Liver (tissue), 9 donors: ENCODE data around the gene SH2D3C. TPM values are rescaled to one million over a fixed set of nuclear protein-coding genes. Genes with fewer than 3 reads are reported as not detected.

Experiments
- DNase-seq: peaks from one replicate; pipeline ENCODE4 v3.0.0-alpha.2; 2017; ENCODE audit warnings: low spot score
- H3K27ac ChIP-seq, 2 donors: one replicate each; pipeline ENCODE4 v1.7.0; 2013; ENCODE audit warnings: inconsistent platforms in 2 of 2, low read length in 2 of 2, control low read depth in 1 of 2, low read depth in 1 of 2, mild to moderate bottlenecking in 1 of 2
- H3K27me3 ChIP-seq, 4 donors: one replicate each; pipeline versions ENCODE4 v1.6.1 to v1.7.0; 2013; ENCODE audit warnings: low read length in 3 of 4, inconsistent platforms in 1 of 4, mild to moderate bottlenecking in 1 of 4, moderate library complexity in 1 of 4; ENCODE audit not compliant: control insufficient read depth in 4 of 4, insufficient read depth in 4 of 4
- H3K36me3 ChIP-seq, 4 donors: one replicate each; pipeline versions ENCODE4 v1.6.1 to v1.7.0; 2013; ENCODE audit warnings: low read length in 3 of 4, mild to moderate bottlenecking in 3 of 4, low read depth in 1 of 4, moderate library complexity in 1 of 4; ENCODE audit not compliant: control insufficient read depth in 4 of 4, insufficient read depth in 3 of 4
- H3K4me1 ChIP-seq, 4 donors: one replicate each; pipeline versions ENCODE4 v1.6.1 to v1.7.0; 2013; ENCODE audit warnings: low read length in 3 of 4, mild to moderate bottlenecking in 3 of 4, moderate library complexity in 1 of 4; ENCODE audit not compliant: control insufficient read depth in 4 of 4, insufficient read depth in 4 of 4
- H3K4me3 ChIP-seq, 3 donors: one replicate each; pipeline versions ENCODE4 v1.6.1 to v1.7.0; 2013; ENCODE audit warnings: low read length in 3 of 3, control low read depth in 1 of 3, low read depth in 1 of 3, mild to moderate bottlenecking in 1 of 3
- H3K9ac ChIP-seq, 2 donors: one replicate each; pipeline ENCODE4 v1.7.0; 2013; ENCODE audit warnings: low read length in 2 of 2, mild to moderate bottlenecking in 2 of 2, moderate library complexity in 2 of 2, control low read depth in 1 of 2, low read depth in 1 of 2
- H3K9me3 ChIP-seq, 4 donors: one replicate each; pipeline versions ENCODE4 v1.6.1 to v1.7.0; 2013; ENCODE audit warnings: low read length in 3 of 4; ENCODE audit not compliant: control insufficient read depth in 4 of 4
- EGR1 ChIP-seq, 2 donors: IDR thresholded peaks; 2 replicates each; pipeline ENCODE4 v1.6.1; 2016 to 2018; ENCODE audit warnings: antibody characterized with exemption in 2 of 2, low read depth in 2 of 2
- FOXA1 ChIP-seq: IDR thresholded peaks from 2 replicates; pipeline ENCODE4 v1.6.1; 2016; ENCODE audit warnings: antibody characterized with exemption
- FOXA2 ChIP-seq: IDR thresholded peaks from 2 replicates; pipeline ENCODE4 v1.6.1; 2016; ENCODE audit warnings: antibody characterized with exemption
- GABPA ChIP-seq, 2 donors: IDR thresholded peaks in 1 of 2; conservative IDR thresholded peaks in 1 of 2; 2 replicates each; pipeline ENCODE4 v1.6.1; 2016; ENCODE audit warnings: antibody characterized with exemption in 2 of 2, mild to moderate bottlenecking in 1 of 2, moderate library complexity in 1 of 2
- HNF4A ChIP-seq, 2 donors: conservative IDR thresholded peaks; 2 replicates each; pipeline ENCODE4 v1.6.1; 2016; ENCODE audit warnings: antibody characterized with exemption in 2 of 2, mild to moderate bottlenecking in 2 of 2
- HNF4G ChIP-seq: IDR thresholded peaks from 2 replicates; pipeline ENCODE4 v1.6.1; 2016; ENCODE audit warnings: antibody characterized with exemption
- JUND ChIP-seq, 2 donors: IDR thresholded peaks; 2 replicates each; pipeline ENCODE4 v1.6.1; 2016; ENCODE audit warnings: antibody characterized with exemption in 2 of 2
- MAX ChIP-seq: IDR thresholded peaks from 2 replicates; pipeline ENCODE4 v1.6.1; 2016; ENCODE audit warnings: antibody characterized with exemption
- NR2F2 ChIP-seq: IDR thresholded peaks from 2 replicates; pipeline ENCODE4 v1.6.1; 2016; ENCODE audit warnings: antibody characterized with exemption
- RAD21 ChIP-seq, 2 donors: IDR thresholded peaks; 2 replicates each; pipeline ENCODE4 v1.6.1; 2016; ENCODE audit warnings: antibody characterized with exemption in 2 of 2, mild to moderate bottlenecking in 2 of 2
- RXRA ChIP-seq, 2 donors: IDR thresholded peaks; 2 replicates each; pipeline ENCODE4 v1.6.1; 2017 to 2018; ENCODE audit warnings: antibody characterized with exemption in 2 of 2, mild to moderate bottlenecking in 1 of 2
- SP1 ChIP-seq: IDR thresholded peaks from 2 replicates; pipeline ENCODE4 v1.6.1; 2018; ENCODE audit warnings: antibody characterized with exemption, mild to moderate bottlenecking
- TAF1 ChIP-seq: conservative IDR thresholded peaks from 2 replicates; pipeline ENCODE4 v1.6.1; 2016; ENCODE audit warnings: antibody characterized with exemption, mild to moderate bottlenecking
- YY1 ChIP-seq: IDR thresholded peaks from 2 replicates; pipeline ENCODE4 v1.6.1; 2016; ENCODE audit warnings: antibody characterized with exemption, mild to moderate bottlenecking
- WGBS: extraction: QIAGEN DNeasy Blood & Tissue Kit; methylation state at CpG from one replicate; pipeline ENCODE4 v1.1.7; 2013; 5-methylcytosine and 5-hydroxymethylcytosine counted together
- polyA plus RNA-seq, 2 donors: library from polyadenylated mRNA; stranded (reverse) in 1 of 2; unstranded in 1 of 2; fragments of 200-250 nt in 1 of 2; fragments of >200 nt in 1 of 2; fragmentation: Nextera tagmentation in 1 of 2; extraction: Ambion mirVana in 1 of 2; gene quantifications; one replicate each; pipeline versions ENCODE4 v1.2.1 to v1.2.3, GENCODE V29; 2013 to 2015
- total RNA-seq, 2 donors: library from RNA; depleted of rRNA; stranded (reverse); fragments of >200 nt; gene quantifications; one replicate each; pipeline ENCODE4 v1.2.3, GENCODE V29; 2014
- TF ChIP-seq, protein P1 (sequence below): fragments of 150-350 bp; IDR thresholded peaks from 2 replicates; pipeline ENCODE4 v1.5.1; 2017; ENCODE audit warnings: improper control_type of control experiment, low read depth, low read length; ENCODE audit not compliant: missing input control
- TF ChIP-seq, protein P2 (sequence below): IDR thresholded peaks from 2 replicates; pipeline ENCODE4 v1.6.1; 2016; ENCODE audit warnings: antibody characterized with exemption
- TF ChIP-seq, protein P3 (sequence below): IDR thresholded peaks from 2 replicates; pipeline ENCODE4 v1.6.1; 2016; ENCODE audit warnings: antibody characterized with exemption
- donor health status: healthy.
- donor health status: healthy.
- donor health status: healthy.
- donor health status: healthy.
- donor health status: healthy.

The SH2D3C gene
- total and polyA plus RNA-seq, 4 donors: 2.2 to 5.1 (median 3.9) TPM

DNA sequence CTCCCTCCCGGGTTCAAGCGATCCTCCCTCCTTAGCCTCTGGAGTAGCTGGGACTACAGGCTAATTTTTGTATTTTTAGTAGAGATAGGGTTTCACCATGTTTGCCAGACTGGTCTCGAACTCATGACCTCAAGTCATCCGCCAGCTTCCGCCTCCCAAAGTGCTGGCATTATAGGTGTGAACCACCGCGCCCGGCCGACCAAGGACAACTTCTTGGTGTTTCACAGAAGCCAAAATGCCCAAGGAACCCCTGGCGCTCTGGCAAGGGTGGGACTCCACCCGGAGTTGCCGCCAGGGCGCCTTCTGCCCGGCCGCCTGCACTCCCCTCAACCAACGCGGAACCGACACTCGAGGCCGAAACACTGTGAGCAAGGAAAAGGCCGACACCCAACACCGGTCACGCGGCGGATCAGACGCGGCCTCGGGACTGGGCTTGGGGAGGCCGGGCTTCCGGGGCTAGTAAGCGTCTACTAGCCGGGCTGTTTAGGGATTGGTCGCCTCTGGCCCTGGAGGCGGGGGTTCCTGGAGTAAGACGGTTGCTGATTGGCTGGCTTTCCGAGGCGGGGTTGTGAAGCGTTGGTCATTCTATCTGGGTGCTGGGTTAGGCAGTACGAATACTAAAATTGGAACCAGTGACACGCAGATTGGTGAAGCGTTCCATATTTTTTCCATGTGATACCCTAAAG, 79.3 kb downstream of the SH2D3C start:
- peak; percentile 84 for TF ChIP-seq SP1
- peak; percentile 6 to 21 for TF ChIP-seq RAD21 (IDR thresholded peaks at IDR 0.05)
- TF ChIP-seq, protein P1, sequence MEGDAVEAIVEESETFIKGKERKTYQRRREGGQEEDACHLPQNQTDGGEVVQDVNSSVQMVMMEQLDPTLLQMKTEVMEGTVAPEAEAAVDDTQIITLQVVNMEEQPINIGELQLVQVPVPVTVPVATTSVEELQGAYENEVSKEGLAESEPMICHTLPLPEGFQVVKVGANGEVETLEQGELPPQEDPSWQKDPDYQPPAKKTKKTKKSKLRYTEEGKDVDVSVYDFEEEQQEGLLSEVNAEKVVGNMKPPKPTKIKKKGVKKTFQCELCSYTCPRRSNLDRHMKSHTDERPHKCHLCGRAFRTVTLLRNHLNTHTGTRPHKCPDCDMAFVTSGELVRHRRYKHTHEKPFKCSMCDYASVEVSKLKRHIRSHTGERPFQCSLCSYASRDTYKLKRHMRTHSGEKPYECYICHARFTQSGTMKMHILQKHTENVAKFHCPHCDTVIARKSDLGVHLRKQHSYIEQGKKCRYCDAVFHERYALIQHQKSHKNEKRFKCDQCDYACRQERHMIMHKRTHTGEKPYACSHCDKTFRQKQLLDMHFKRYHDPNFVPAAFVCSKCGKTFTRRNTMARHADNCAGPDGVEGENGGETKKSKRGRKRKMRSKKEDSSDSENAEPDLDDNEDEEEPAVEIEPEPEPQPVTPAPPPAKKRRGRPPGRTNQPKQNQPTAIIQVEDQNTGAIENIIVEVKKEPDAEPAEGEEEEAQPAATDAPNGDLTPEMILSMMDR: peak; percentile 9
- TF ChIP-seq HNF4G: no peak
- TF ChIP-seq, protein P2, sequence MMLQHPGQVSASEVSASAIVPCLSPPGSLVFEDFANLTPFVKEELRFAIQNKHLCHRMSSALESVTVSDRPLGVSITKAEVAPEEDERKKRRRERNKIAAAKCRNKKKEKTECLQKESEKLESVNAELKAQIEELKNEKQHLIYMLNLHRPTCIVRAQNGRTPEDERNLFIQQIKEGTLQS: no peak
- peak; percentile 13 for TF ChIP-seq NR2F2
- no peak for TF ChIP-seq JUND (IDR thresholded peaks at IDR 0.05)
- peak in 1 of 2 donors; percentile 70 for TF ChIP-seq GABPA (IDR thresholded peaks at IDR 0.05 in 1 of 2, conservative IDR thresholded peaks at IDR 0.05 in 1 of 2)
- TF ChIP-seq FOXA1: no peak
- TF ChIP-seq TAF1: no peak
- peak; percentile 30 for TF ChIP-seq MAX
- Histone ChIP-seq H3K4me1 (peaks cover 2 to 6% (median 3%) of the 10 kb centered on the region in 4 donors), H3K9ac (no peak overlapping the region), H3K27ac (peak overlapping the region; percentile 68 to 72), H3K27me3 (no peaks in the 10 kb centered on the region), H3K9me3 (no peaks in the 10 kb centered on the region), H3K4me3 (peak overlapping the region in 1 of 3 donors; percentile 12), H3K36me3 (no peaks in the 10 kb centered on the region)
- WGBS: 19% methylated on average over 41 of the region's 41 CpGs
- peak; percentile 96 for DNase-seq

GRCh38 chr9:127698386-127698785, 80.1 kb downstream of the SH2D3C start:
- TF ChIP-seq NR2F2 (no peak), EGR1 (IDR thresholded peaks at IDR 0.05; ENCODE audit: low read depth in 2 of 2) (no peak), FOXA2 (no peak), RXRA (IDR thresholded peaks at IDR 0.05) (no peak), HNF4A (conservative IDR thresholded peaks at IDR 0.05) (no peak), YY1 (no peak)
- TF ChIP-seq, protein P1: no peak
- TF ChIP-seq, protein P3, sequence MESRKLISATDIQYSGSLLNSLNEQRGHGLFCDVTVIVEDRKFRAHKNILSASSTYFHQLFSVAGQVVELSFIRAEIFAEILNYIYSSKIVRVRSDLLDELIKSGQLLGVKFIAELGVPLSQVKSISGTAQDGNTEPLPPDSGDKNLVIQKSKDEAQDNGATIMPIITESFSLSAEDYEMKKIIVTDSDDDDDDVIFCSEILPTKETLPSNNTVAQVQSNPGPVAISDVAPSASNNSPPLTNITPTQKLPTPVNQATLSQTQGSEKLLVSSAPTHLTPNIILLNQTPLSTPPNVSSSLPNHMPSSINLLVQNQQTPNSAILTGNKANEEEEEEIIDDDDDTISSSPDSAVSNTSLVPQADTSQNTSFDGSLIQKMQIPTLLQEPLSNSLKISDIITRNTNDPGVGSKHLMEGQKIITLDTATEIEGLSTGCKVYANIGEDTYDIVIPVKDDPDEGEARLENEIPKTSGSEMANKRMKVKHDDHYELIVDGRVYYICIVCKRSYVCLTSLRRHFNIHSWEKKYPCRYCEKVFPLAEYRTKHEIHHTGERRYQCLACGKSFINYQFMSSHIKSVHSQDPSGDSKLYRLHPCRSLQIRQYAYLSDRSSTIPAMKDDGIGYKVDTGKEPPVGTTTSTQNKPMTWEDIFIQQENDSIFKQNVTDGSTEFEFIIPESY: no peak
- TF ChIP-seq, protein P2: no peak
- Histone ChIP-seq H3K4me1 (peaks cover 2 to 6% (median 3%) of the 10 kb centered on the region in 4 donors), H3K9ac (no peak overlapping the region), H3K4me3 (no peak overlapping the region), H3K27me3 (no peaks in the 10 kb centered on the region), H3K27ac (no peak overlapping the region), H3K9me3 (no peaks in the 10 kb centered on the region), H3K36me3 (no peaks in the 10 kb centered on the region)
- WGBS: 93% methylated on average over 5 of the region's 5 CpGs
- DNase-seq: no peak
